IMR-90 (cell line): ENCODE measurements around the gene AKNA. TPM values are rescaled to one million over a fixed set of nuclear protein-coding genes. Genes with fewer than 3 reads are reported as not detected.

ENCODE experiments used
- ATAC-seq: fragments of 200-7000 bp; cut with Tn5 transposase; 2 replicates; pipeline ENCODE4 v1.9.1; 2020; ENCODE audit warnings: low read depth, mild to moderate bottlenecking, moderate library complexity
- BruUV-seq: library from RNA; stranded (reverse); fragments of 400-500 nt; replicated peaks from 2 replicates; lab custom pipeline; 2021; lab: Mats Ljungman, UMichigan
- CTCF ChIA-PET: fragments of 300-600 bp; formaldehyde crosslinking; extraction: SDS; loops from one replicate; lab custom pipeline; 2021; ENCODE audit warnings: antibody characterized with exemption; lab: Yijun Ruan, JAX
- POLR2A ChIA-PET: fragments of 300-600 bp; sonication (Branson Sonifier 250); formaldehyde crosslinking; loops from one replicate; lab custom pipeline; 2022; ENCODE audit warnings: antibody characterized with exemption; ENCODE audit not compliant: unreplicated experiment; lab: Charles Lee
- DNase-seq: peaks from one replicate; pipeline ENCODE4 v3.0.0; 2013
- H2AFZ ChIP-seq: replicated peaks from 2 replicates; pipeline ENCODE3; 2013; ENCODE audit warnings: low read length, mild to moderate bottlenecking; ENCODE audit not compliant: poor library complexity
- H2AK5ac ChIP-seq: 2 replicates; pipeline ENCODE4 v1.6.1; 2013; ENCODE audit warnings: low read depth, low read length, inconsistent platforms
- H2AK9ac ChIP-seq: replicated peaks from 2 replicates; pipeline ENCODE3; 2013; ENCODE audit warnings: mild to moderate bottlenecking, low read depth, low read length, moderate library complexity; ENCODE audit not compliant: poor library complexity
- H2BK120ac ChIP-seq: 2 replicates; pipeline ENCODE4 v1.6.1; 2013; ENCODE audit warnings: low read depth, low read length, inconsistent platforms
- H2BK15ac ChIP-seq: 3 replicates; pipeline ENCODE4 v1.6.1; 2013; ENCODE audit warnings: low read depth, low read length, inconsistent platforms
- H2BK20ac ChIP-seq: 2 replicates; pipeline ENCODE4 v1.6.1; 2013; ENCODE audit warnings: low read depth, mild to moderate bottlenecking, inconsistent platforms, low read length, moderate library complexity
- H2BK5ac ChIP-seq: 2 replicates; pipeline ENCODE4 v1.6.1; 2013; ENCODE audit warnings: mild to moderate bottlenecking, low read depth, low read length, inconsistent platforms; ENCODE audit not compliant: poor library complexity, severe bottlenecking
- H3K14ac ChIP-seq: replicated peaks from 2 replicates; pipeline ENCODE4 v1.6.1; 2013; ENCODE audit warnings: low read depth, low read length, inconsistent platforms
- H3K18ac ChIP-seq: 2 replicates; pipeline ENCODE4 v1.6.1; 2013; ENCODE audit warnings: low read depth, low read length, control low read depth
- H3K23ac ChIP-seq: 2 replicates; pipeline ENCODE4 v1.6.1; 2013; ENCODE audit warnings: low read depth, low read length, inconsistent platforms
- H3K27ac ChIP-seq: 2 replicates; pipeline ENCODE4 v1.5.1; 2013; ENCODE audit warnings: mild to moderate bottlenecking, control low read depth, low read length; ENCODE audit not compliant: insufficient read depth
- H3K27me3 ChIP-seq: 2 replicates; pipeline ENCODE4 v1.6.1; 2013; ENCODE audit warnings: low read length; ENCODE audit not compliant: control insufficient read depth, insufficient read depth
- H3K36me3 ChIP-seq: 2 replicates; pipeline ENCODE4 v1.6.1; 2013; ENCODE audit warnings: low read length, mixed read lengths; ENCODE audit not compliant: control insufficient read depth, insufficient read depth
- H3K4ac ChIP-seq: 2 replicates; pipeline ENCODE4 v1.6.1; 2013; ENCODE audit warnings: low read depth, low read length, inconsistent platforms
- H3K4me1 ChIP-seq: 2 replicates; pipeline ENCODE4 v1.6.1; 2013; ENCODE audit warnings: low read length, mixed read lengths; ENCODE audit not compliant: control insufficient read depth, insufficient read depth
- H3K4me2 ChIP-seq: 2 replicates; pipeline ENCODE4 v1.6.1; 2013; ENCODE audit warnings: low read depth, mild to moderate bottlenecking, control low read depth, low read length, moderate library complexity
- H3K4me3 ChIP-seq: 2 replicates; pipeline ENCODE4 v1.5.1; 2013; ENCODE audit warnings: low read depth, mild to moderate bottlenecking, control low read depth, low read length, moderate library complexity; ENCODE audit not compliant: insufficient read depth
- H3K56ac ChIP-seq: 2 replicates; pipeline ENCODE4 v1.6.1; 2013; ENCODE audit warnings: low read length, inconsistent platforms; ENCODE audit not compliant: insufficient read depth; ENCODE audit errors: extremely low read depth
- H3K79me1 ChIP-seq, 2 experiments: 2 replicates each; pipeline ENCODE4 v1.6.1; 2013; ENCODE audit warnings: low read length in 2 of 2, inconsistent platforms in 1 of 2, low read depth in 1 of 2
- H3K9ac ChIP-seq: 2 replicates; pipeline ENCODE4 v1.6.1; 2013; ENCODE audit warnings: low read depth, low read length, control low read depth
- H3K9me1 ChIP-seq: 2 replicates; pipeline ENCODE4 v1.6.1; 2013; ENCODE audit warnings: low read length, inconsistent platforms; ENCODE audit not compliant: insufficient read depth
- H3K9me3 ChIP-seq: 2 replicates; pipeline ENCODE4 v1.6.1; 2013; ENCODE audit warnings: low read length; ENCODE audit not compliant: control insufficient read depth, insufficient read depth
- H4K20me1 ChIP-seq: 2 replicates; pipeline ENCODE4 v1.6.1; 2013; ENCODE audit warnings: low read length, inconsistent platforms; ENCODE audit not compliant: insufficient read depth
- H4K5ac ChIP-seq: 2 replicates; pipeline ENCODE4 v1.6.1; 2013; ENCODE audit warnings: mild to moderate bottlenecking, low read depth, low read length, control low read depth
- H4K8ac ChIP-seq, 2 experiments: 2 replicates each; pipeline ENCODE4 v1.6.1; 2013; ENCODE audit warnings: low read depth in 2 of 2, low read length in 2 of 2, control low read depth in 1 of 2, inconsistent platforms in 1 of 2
- H4K91ac ChIP-seq: 2 replicates; pipeline ENCODE4 v1.6.1; 2013; ENCODE audit warnings: low read depth, low read length, inconsistent platforms; ENCODE audit not compliant: insufficient read depth
- BHLHE40 ChIP-seq: fragments of 150-350 bp; IDR thresholded peaks from 2 replicates; pipeline ENCODE4 v1.6.1; 2016; ENCODE audit warnings: mild to moderate bottlenecking, low read depth, low read length
- ELK1 ChIP-seq: fragments of 150-350 bp; IDR thresholded peaks from 2 replicates; pipeline ENCODE4 v1.6.1; 2016; ENCODE audit warnings: low read depth, mild to moderate bottlenecking, low read length, moderate library complexity, borderline replicate concordance
- MAZ ChIP-seq: IDR thresholded peaks from 2 replicates; pipeline ENCODE4 v1.6.1; 2012; ENCODE audit warnings: low read depth, mild to moderate bottlenecking, low read length, improper control_type of control experiment, moderate library complexity, borderline replicate concordance
- USF2 ChIP-seq: fragments of 150-350 bp; IDR thresholded peaks from 2 replicates; pipeline ENCODE4 v1.6.1; 2017; ENCODE audit warnings: mild to moderate bottlenecking, antibody characterized with exemption, low read length, low read depth
- WGBS, 2 experiments: methylation state at CpG; one replicate each; pipeline versions ENCODE4 v1.1.5 to v1.1.7; 2013; ENCODE audit warnings: missing lambda C conversion rate in 2 of 2; ENCODE audit not compliant: insufficient read length in 1 of 2; ENCODE audit errors: extremely low coverage in 2 of 2; 5-methylcytosine and 5-hydroxymethylcytosine counted together
- dilution Hi-C: fragments of 300-500 bp; cut with HindIII; formaldehyde crosslinking; loops from one replicate; pipeline ENCODE4 v1.14.3; 2018; ENCODE audit warnings: low sequenced_read_pairs; ENCODE audit not compliant: unreplicated experiment
- in situ Hi-C: fragments of 300-500 bp; cut with MboI; formaldehyde crosslinking; loops from 3 replicates; pipeline ENCODE4 v1.14.3; 2019; ENCODE audit warnings: low sequenced_read_pairs, inconsistent platforms, mixed read lengths
- intact Hi-C: fragments of 100-400 bp; cut with micrococcal nuclease; formaldehyde crosslinking; loops from 2 replicates; pipeline ENCODE4 v1.10.0; 2022
- polyA plus RNA-seq, 3 experiments: library from polyadenylated mRNA; depleted of rRNA; stranded (reverse); fragments of >200 nt; gene quantifications; 2 replicates each; pipeline ENCODE4 v1.2.3, GENCODE V29; 2012; ENCODE audit warnings: low replicate concordance in 1 of 3
- total RNA-seq: library from RNA; depleted of rRNA; stranded (reverse); fragments of >200 nt; gene quantifications from 2 replicates; pipeline ENCODE4 v1.2.3, GENCODE V29; 2012

Gene AKNA
- total and polyA plus RNA-seq, 2 of the 4 experiments (the other 2 are of a cell fraction): 2.7 to 7.3 TPM

DNA sequence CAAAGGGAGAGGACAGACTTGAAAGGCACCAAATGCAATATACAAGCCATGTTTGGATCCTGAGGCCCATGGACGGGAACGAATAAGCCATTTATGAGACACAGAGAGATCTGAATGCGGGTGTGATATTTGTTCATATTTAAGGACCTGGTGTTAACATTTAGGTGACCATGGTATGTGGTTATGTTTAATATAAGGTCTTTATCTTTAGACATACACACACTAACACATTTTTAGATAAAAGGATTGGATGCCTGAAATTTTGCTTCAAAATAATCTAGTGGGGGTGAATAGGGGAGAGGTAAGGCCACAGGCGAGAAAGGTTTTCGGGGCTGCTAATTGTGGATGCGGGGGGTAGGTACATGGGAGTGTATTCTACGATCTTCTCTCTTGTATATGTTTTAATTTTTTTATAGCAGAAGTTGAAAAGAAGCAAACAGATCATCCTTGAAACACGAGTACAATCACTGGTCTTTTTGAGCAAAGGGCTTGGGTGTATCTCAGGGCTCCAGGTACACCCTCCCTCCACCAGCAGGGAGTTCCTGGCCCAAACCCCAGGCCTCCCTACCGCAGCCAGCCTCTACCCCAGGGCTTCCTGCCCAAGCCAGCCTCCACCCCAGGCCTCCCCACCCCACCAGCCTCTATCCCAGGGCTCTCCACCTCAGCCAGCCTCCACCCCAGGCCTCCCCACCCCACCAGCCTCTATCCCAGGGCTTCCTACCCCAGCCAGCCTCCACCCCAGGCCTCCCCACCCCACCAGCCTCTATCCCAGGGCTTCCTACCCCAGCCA, 12.2 kb downstream of the AKNA start:
- no TSS peak for BruUV-seq
- Histone ChIP-seq H2AFZ (no peak overlapping the region), H3K9me3 (no peaks in the 10 kb centered on the region), H3K4ac (no peak overlapping the region), H2BK20ac (no peak overlapping the region), H3K27ac (no peak overlapping the region), H4K20me1 (peaks cover 6% of the 10 kb centered on the region; the same call in 1 of the 2 replicates), H3K79me1 (peaks cover 12 to 18% of the 10 kb centered on the region in 2 experiments), H4K8ac (no peak overlapping the region), H2BK15ac (no peak overlapping the region), H3K18ac (no peak overlapping the region), H3K36me3 (peaks cover 47% of the 10 kb centered on the region), H3K56ac (no peak overlapping the region), H3K14ac (no peak overlapping the region), H2BK120ac (no peak overlapping the region), H4K91ac (no peak overlapping the region), H2AK9ac (no peak overlapping the region), H3K27me3 (no peaks in the 10 kb centered on the region), H3K4me1 (no peaks in the 10 kb centered on the region), H3K9me1 (peaks cover 9% of the 10 kb centered on the region), H4K5ac (no peak overlapping the region), H3K9ac (no peak overlapping the region), H3K4me3 (no peak overlapping the region), H3K23ac (no peak overlapping the region), H2BK5ac (no peak overlapping the region), H3K4me2 (no peak overlapping the region), H2AK5ac (no peak overlapping the region)
- intact Hi-C loops (no loop called here), in situ Hi-C loops (no loop called here), dilution Hi-C loops (no loop called here)
- ChIA-PET CTCF (no interaction called here), POLR2A (no interaction called here)
- WGBS, 2 experiments: 100% methylated on average over 1 of the region's 9 CpGs; no CpG with 5 or more reads in 1 of the 2 experiments
- no peak for DNase-seq
- ATAC-seq: no peak
- TF ChIP-seq MAZ (no peak), BHLHE40 (no peak), ELK1 (no peak), USF2 (no peak)
